Stomach (tissue), 4 donors: ENCODE results near the gene KIAA1614.

Experiments
- CTCF ChIP-seq, 7 experiments: fragments of 450-650 bp in 4 of 7; fragments of 200-600 bp in 3 of 7; sonication (generic) in 3 of 7; IDR thresholded peaks; one replicate each; pipeline ENCODE4 v1.5.1; 2016 to 2019; ENCODE audit warnings: antibody characterized with exemption in 7 of 7, control low read depth in 2 of 7, mild to moderate bottlenecking in 1 of 7
- POLR2A ChIP-seq, 4 donors: fragments of 450-650 bp; IDR thresholded peaks; one replicate each; pipeline ENCODE4 v1.6.1; 2016; ENCODE audit warnings: antibody characterized with exemption in 4 of 4, control low read depth in 2 of 4, mild to moderate bottlenecking in 1 of 4, moderate library complexity in 1 of 4
- POLR2AphosphoS5 ChIP-seq, 3 donors: sonication (generic); formaldehyde crosslinking; IDR thresholded peaks; one replicate each; pipeline ENCODE4 v1.6.1; 2016; ENCODE audit warnings: antibody characterized with exemption in 3 of 3

GRCh38 chr1:180973369-180973768 lies 60.7 kb downstream of the KIAA1614 start:
- no peak for TF ChIP-seq CTCF (IDR thresholded peaks at IDR 0.05)
- TF ChIP-seq POLR2A (IDR thresholded peaks at IDR 0.05): no peak
- no peak for TF ChIP-seq POLR2AphosphoS5 (IDR thresholded peaks at IDR 0.05)
